ENCODE data around the gene GNG8. TPM values are rescaled to one million over a fixed set of nuclear protein-coding genes. Genes with fewer than 3 reads are reported as not detected.

GNG8 gene
- total and polyA plus RNA-seq, 9 of the 15 experiments (the other 6 are each of a cell fraction or from before 2014, with no cell fraction given), result 1.3 TPM; not detected in 8

GRCh38 chr19:46598372-46598917 lies 37.6 kb downstream of the GNG8 start:
- Histone ChIP-seq H3K27ac (ENCODE audit: extremely low read depth, low read depth, low read length) (no peak overlapping the region), H4K20me1 (replicated peaks; ENCODE audit: control insufficient read depth, insufficient read depth, low read length) (peaks cover 11% of the 10 kb centered on the region), H3K27me3 (ENCODE audit: control insufficient read depth in 2 of 2, insufficient read depth in 2 of 2, low read length in 2 of 2) (no peaks in the 10 kb centered on the region), H3K4me1 (replicated peaks in 1 of 2; ENCODE audit: control insufficient read depth in 2 of 2, insufficient read depth in 2 of 2, low read length in 2 of 2) (peaks cover 12 to 32% of the 10 kb centered on the region in 2 experiments; a peak in 4 of 5 replicates), H3K4me2 (ENCODE audit: insufficient read depth, low read length) (no peak overlapping the region), H3K9ac (ENCODE audit: insufficient read depth in 1 of 2, low read depth in 2 of 2, low read length in 2 of 2) (no peak overlapping the region), H3K36me3 (ENCODE audit: control insufficient read depth, insufficient read depth, low read length) (peaks cover 9% of the 10 kb centered on the region; the same call in 1 of the 3 replicates), H3K4me3 (no peak overlapping the region), H3K9me1 (ENCODE audit: control insufficient read depth, insufficient read depth, low read length) (no peaks in the 10 kb centered on the region), H3K9me3 (replicated peaks; ENCODE audit: control insufficient read depth, insufficient read depth, low read depth, low read length) (peaks cover 11% of the 10 kb centered on the region), H2AFZ (ENCODE audit: low read depth, low read length) (no peak overlapping the region), H3K79me2 (ENCODE audit: control insufficient read depth, insufficient read depth, low read length) (peaks cover 23% of the 10 kb centered on the region)
- no peak for DNase-seq (ENCODE audit: extremely low read depth in 1 of 4, low spot score in 3 of 4)
- 36% methylated on average over 4 of the region's 4 CpGs for WGBS (ENCODE audit: insufficient coverage, low coverage, missing lambda C conversion rate)
- CTCF ChIA-PET (ENCODE audit: low intra/inter-chr PET ratio), result no interaction called here
- no TSS peak for BruUV-seq (replicated peaks)
- POLR2A ChIA-PET, result interaction anchor here (1.5 kb wide), 1 partner anchor 9 kb away, joined by 3 read pairs; no protein-coding TSS in a partner anchor
- no peak for FAIRE-seq
- no peak for ATAC-seq
- in situ Hi-C loops (cut with MboI) (no loop called here), intact Hi-C loops (cut with micrococcal nuclease) (no loop called here)
- TF ChIP-seq RCOR1 (IDR thresholded peaks at IDR 0.05; ENCODE audit: borderline replicate concordance in 1 of 2, low read depth in 2 of 2, low read length in 2 of 2), result no peak
- TF ChIP-seq CREB3L1 (IDR thresholded peaks at IDR 0.05; ENCODE audit: borderline replicate concordance, low read depth), result no peak
- TF ChIP-seq TRIM24 (IDR thresholded peaks at IDR 0.05), result peak; percentile 23 to 64; a peak in 2 of 4 replicates
- TF ChIP-seq ZNF431 (CRISPR knock-in tag; IDR thresholded peaks at IDR 0.05), result no peak
- TF ChIP-seq ZNF75A (CRISPR knock-in tag; IDR thresholded peaks at IDR 0.05), result 0 out of 2 replicates have a peak, but pooled peaks have one; percentile 49
- no peak for TF ChIP-seq E2F4 (CRISPR knock-in tag; IDR thresholded peaks at IDR 0.05; ENCODE audit: low read depth)
- TF ChIP-seq CBX3 (IDR thresholded peaks at IDR 0.05; ENCODE audit: borderline replicate concordance in 1 of 2, low read length in 2 of 2), result peak in 1 of 2 experiments; percentile 91; a peak in 2 of 3 replicates
- TF ChIP-seq ZBTB12 (CRISPR knock-in tag; IDR thresholded peaks at IDR 0.05), result no peak
- 0 out of 2 replicates have a peak, but pooled peaks have one; percentile 22 for TF ChIP-seq ZNF384 (IDR thresholded peaks at IDR 0.05; ENCODE audit: low read depth, low read length)
- TF ChIP-seq ZNF217 (CRISPR knock-in tag; IDR thresholded peaks at IDR 0.05), result no peak
- TF ChIP-seq HLTF (IDR thresholded peaks at IDR 0.05), result peak; percentile 76; the same call in 1 of the 2 replicates
- peak; percentile 97 for TF ChIP-seq TRIM28 (IDR thresholded peaks at IDR 0.05)
- no peak for TF ChIP-seq ARHGAP35 (IDR thresholded peaks at IDR 0.05; ENCODE audit: partially characterized antibody)
- no peak for TF ChIP-seq ZNF395 (CRISPR knock-in tag; IDR thresholded peaks at IDR 0.05)
- TF ChIP-seq ZNF280A (IDR thresholded peaks at IDR 0.05; ENCODE audit: low read depth, partially characterized antibody), result peak; percentile 93
- TF ChIP-seq ZNF583 (CRISPR knock-in tag; IDR thresholded peaks at IDR 0.05), result peak; percentile 94
- TF ChIP-seq CBX5 (IDR thresholded peaks at IDR 0.05; ENCODE audit: borderline replicate concordance, low read depth), result peak; percentile 68; the same call in 1 of the 2 replicates

All from K562 (cell line).